ENCODE data around the gene GP1BA.

DNA sequence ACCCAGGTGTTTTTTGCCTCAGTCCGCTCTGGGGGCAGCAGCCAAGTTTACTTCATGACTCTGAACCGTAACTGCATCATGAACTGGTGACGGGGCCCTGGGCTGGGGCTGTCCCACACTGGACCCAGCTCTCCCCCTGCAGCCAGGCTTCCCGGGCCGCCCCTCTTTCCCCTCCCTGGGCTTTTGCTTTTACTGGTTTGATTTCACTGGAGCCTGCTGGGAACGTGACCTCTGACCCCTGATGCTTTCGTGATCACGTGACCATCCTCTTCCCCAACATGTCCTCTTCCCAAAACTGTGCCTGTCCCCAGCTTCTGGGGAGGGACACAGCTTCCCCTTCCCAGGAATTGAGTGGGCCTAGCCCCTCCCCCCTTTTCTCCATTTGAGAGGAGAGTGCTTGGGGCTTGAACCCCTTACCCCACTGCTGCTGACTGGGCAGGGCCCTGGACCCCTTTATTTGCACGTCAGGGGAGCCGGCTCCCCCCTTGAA lies 34.8 kb upstream of the GP1BA start:
- TF ChIP-seq, protein P1, sequence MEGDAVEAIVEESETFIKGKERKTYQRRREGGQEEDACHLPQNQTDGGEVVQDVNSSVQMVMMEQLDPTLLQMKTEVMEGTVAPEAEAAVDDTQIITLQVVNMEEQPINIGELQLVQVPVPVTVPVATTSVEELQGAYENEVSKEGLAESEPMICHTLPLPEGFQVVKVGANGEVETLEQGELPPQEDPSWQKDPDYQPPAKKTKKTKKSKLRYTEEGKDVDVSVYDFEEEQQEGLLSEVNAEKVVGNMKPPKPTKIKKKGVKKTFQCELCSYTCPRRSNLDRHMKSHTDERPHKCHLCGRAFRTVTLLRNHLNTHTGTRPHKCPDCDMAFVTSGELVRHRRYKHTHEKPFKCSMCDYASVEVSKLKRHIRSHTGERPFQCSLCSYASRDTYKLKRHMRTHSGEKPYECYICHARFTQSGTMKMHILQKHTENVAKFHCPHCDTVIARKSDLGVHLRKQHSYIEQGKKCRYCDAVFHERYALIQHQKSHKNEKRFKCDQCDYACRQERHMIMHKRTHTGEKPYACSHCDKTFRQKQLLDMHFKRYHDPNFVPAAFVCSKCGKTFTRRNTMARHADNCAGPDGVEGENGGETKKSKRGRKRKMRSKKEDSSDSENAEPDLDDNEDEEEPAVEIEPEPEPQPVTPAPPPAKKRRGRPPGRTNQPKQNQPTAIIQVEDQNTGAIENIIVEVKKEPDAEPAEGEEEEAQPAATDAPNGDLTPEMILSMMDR (IDR thresholded peaks at IDR 0.05): no peak
- TF ChIP-seq POLR2A (IDR thresholded peaks at IDR 0.05) (no peak), EP300 (IDR thresholded peaks at IDR 0.05) (no peak), POLR2AphosphoS5 (IDR thresholded peaks at IDR 0.05) (no peak)

All from stomach (tissue), 4 donors.